ENCODE measurements around the gene RAP2B.

DNA sequence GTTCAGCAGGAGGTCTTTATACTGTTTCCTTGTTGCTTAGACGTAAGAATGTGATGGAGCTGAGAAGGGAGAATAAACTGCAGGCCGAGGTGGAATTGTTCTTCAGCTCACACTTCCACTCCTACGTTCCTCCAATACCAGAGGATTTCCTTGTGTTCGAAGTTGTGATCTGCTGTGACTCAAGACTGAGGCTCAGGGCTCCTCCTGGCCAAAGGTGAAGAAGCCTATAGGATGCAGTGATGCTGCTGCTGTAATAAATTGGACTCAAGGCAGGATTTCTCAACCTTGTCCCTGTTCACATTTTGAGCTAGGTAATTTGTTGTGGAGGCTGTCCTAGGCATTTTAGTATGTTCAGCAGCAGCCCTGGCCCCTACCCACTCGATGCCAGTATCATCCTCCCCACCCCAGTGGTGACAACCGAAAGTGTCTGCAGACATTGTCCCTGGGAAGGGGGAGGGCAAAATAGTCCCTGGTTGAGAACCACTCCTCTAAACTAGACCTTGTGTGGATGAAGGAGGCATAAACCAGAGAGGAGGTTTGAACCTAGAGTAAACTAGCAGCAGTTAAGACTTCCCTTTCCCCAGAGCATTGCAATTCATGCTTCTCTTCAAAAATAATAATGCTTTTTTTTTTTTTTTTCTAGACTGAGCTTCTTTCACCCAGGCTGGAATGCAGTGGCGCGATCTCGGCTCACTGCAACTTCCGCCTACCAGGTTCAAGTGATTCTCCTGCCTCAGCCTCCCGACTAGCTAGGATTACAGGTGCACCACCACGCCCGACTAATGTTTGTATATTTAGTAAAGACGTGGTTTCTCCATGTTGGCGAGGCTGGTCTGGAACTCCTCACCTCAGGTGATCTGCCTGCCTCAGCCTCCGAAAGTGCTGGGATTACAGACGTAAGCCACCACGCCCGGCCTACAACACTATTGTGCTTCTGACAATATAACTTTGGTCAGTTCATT lies 11.1 kb downstream of the RAP2B start:
- TF ChIP-seq CTCF (optimal IDR thresholded peaks at IDR 0.05 in 1 of 3, IDR thresholded peaks at IDR 0.05 in 1 of 3, conservative IDR thresholded peaks at IDR 0.05 in 1 of 3; ENCODE audit: extremely low read depth in 1 of 3, insufficient read depth in 2 of 3, low read length in 3 of 3) (no peak), EZH2 (IDR thresholded peaks at IDR 0.05; ENCODE audit: low read length) (no peak)

Measured in keratinocyte (primary cell).